Lung (tissue), 12 donors: ENCODE data around the gene IL1RL1. TPM values are rescaled to one million over a fixed set of nuclear protein-coding genes. Genes with fewer than 3 reads are reported as not detected.

Experiments used
- ATAC-seq: fragments of 200-7000 bp; cut with Tn5 transposase; one replicate; pipeline ENCODE4 v1.9.1; 2020; ENCODE audit warnings: moderate number of reproducible peaks; ENCODE audit not compliant: insufficient read depth, low FRiP score
- DNase-seq, 3 donors: peaks; one replicate each; pipeline ENCODE4 v3.0.0-alpha.2; 2013 to 2017
- H3K27ac ChIP-seq, 2 donors: one replicate each; pipeline ENCODE4 v1.5.1; 2013; ENCODE audit warnings: mild to moderate bottlenecking in 2 of 2, moderate library complexity in 2 of 2, control low read depth in 1 of 2, inconsistent platforms in 1 of 2, low read depth in 1 of 2, low read length in 1 of 2
- H3K27me3 ChIP-seq, 3 donors: one replicate each; pipeline ENCODE4 v1.5.1; 2013; ENCODE audit warnings: low read length in 2 of 3; ENCODE audit not compliant: control insufficient read depth in 3 of 3, insufficient read depth in 3 of 3
- H3K36me3 ChIP-seq, 4 donors: one replicate each; pipeline ENCODE4 v1.5.1; 2013; ENCODE audit warnings: low read length in 4 of 4, mild to moderate bottlenecking in 1 of 4, moderate library complexity in 1 of 4; ENCODE audit not compliant: control insufficient read depth in 4 of 4, insufficient read depth in 4 of 4
- H3K4me1 ChIP-seq, 5 donors: one replicate each; pipeline ENCODE4 v1.5.1; 2013; ENCODE audit warnings: low read length in 5 of 5, mild to moderate bottlenecking in 2 of 5, moderate library complexity in 1 of 5; ENCODE audit not compliant: control insufficient read depth in 5 of 5, insufficient read depth in 5 of 5
- H3K4me3 ChIP-seq: one replicate; pipeline ENCODE4 v1.5.1; 2013; ENCODE audit warnings: mild to moderate bottlenecking, control low read depth, moderate library complexity
- H3K9ac ChIP-seq, 2 donors: one replicate each; pipeline ENCODE4 v1.5.1; 2013; ENCODE audit warnings: low read length in 2 of 2, control low read depth in 1 of 2; ENCODE audit not compliant: insufficient read depth in 1 of 2
- H3K9me3 ChIP-seq, 4 donors: one replicate each; pipeline ENCODE4 v1.5.1; 2013; ENCODE audit warnings: low read length in 3 of 4, mild to moderate bottlenecking in 1 of 4, moderate library complexity in 1 of 4; ENCODE audit not compliant: control insufficient read depth in 4 of 4, insufficient read depth in 3 of 4
- CTCF ChIP-seq: IDR thresholded peaks from 2 replicates; pipeline ENCODE4 v1.5.1; 2012; ENCODE audit warnings: mild to moderate bottlenecking; ENCODE audit errors: control extremely low read depth, extremely low read depth
- WGBS, 2 donors: extraction: QIAGEN DNeasy Blood & Tissue Kit; methylation state at CpG; one replicate each; pipeline ENCODE4 v1.1.7; 2013; 5-methylcytosine and 5-hydroxymethylcytosine counted together
- polyA plus RNA-seq, 2 donors: library from polyadenylated mRNA; stranded (reverse); fragments of 200-250 nt; gene quantifications; one replicate each; pipeline ENCODE4 v1.2.1, GENCODE V29; 2013
- total RNA-seq, 2 donors: library from RNA; depleted of rRNA in 1 of 2; stranded (reverse); fragments of >200 nt in 1 of 2; gene quantifications; one replicate each; pipeline ENCODE4 v1.2.1, GENCODE V29; 2014 to 2021
- donor health status: control.
- donor health status: control.
- donor health status: Bipolar disorder and iron deficiency.
- donor health status: healthy.
- donor health status: DM: yes; HTN: yes; CAD: no.

Gene IL1RL1
- total and polyA plus RNA-seq, 4 donors: 1.5 to 383 (median 77.8) TPM

GRCh38 chr2:102315921-102316320, 4.6 kb downstream of the IL1RL1 start:
- DNase-seq: no peak
- no peaks in the 10 kb centered on the region for H3K36me3 ChIP-seq
- H3K4me3 ChIP-seq: no peak overlapping the region
- H3K9me3 ChIP-seq: peaks cover 0 to 1% (median 0%) of the 10 kb centered on the region in 4 donors
- TF ChIP-seq CTCF: no peak
- H3K4me1 ChIP-seq: peaks cover 0 to 1% (median 0%) of the 10 kb centered on the region in 5 donors
- whole genome bisulfite sequencing, 2 donors: 60 to 67% methylated on average over 2 of the region's 2 CpGs
- H3K27ac ChIP-seq: no peak overlapping the region
- no peak overlapping the region for H3K9ac ChIP-seq
- H3K27me3 ChIP-seq: no peaks in the 10 kb centered on the region
- ATAC-seq: no peak

DNA sequence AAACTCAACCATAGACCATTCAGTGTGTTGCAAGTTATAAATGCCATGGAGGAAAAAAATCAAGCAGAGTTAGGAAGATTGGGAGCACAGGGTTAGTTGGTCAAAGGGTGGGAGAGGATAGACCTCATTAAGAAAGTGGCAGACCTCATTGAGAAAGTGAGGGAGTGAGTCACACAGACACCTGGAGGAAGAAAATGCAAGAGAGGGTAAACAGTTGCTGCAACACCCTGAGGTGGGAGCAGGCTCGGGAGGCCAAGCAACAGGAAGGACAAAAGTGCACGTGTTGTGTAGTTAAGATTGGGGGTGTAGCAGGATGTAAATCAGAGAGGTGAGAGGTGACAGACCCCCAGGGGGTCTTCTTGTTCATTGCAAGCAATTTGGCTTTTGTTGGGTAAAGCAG, 6.4 kb downstream of the IL1RL1 start:
- H3K27ac ChIP-seq: no peak overlapping the region
- peaks cover 0 to 1% (median 0%) of the 10 kb centered on the region in 4 donors for H3K9me3 ChIP-seq
- H3K9ac ChIP-seq: no peak overlapping the region
- TF ChIP-seq CTCF: no peak
- no peaks in the 10 kb centered on the region for H3K4me1 ChIP-seq
- H3K27me3 ChIP-seq: no peaks in the 10 kb centered on the region
- H3K4me3 ChIP-seq: no peak overlapping the region
- no peak for ATAC-seq
- no peak for DNase-seq
- 18 to 19% methylated on average over 2 of the region's 2 CpGs for WGBS, 2 donors
- H3K36me3 ChIP-seq: no peaks in the 10 kb centered on the region

GRCh38 chr2:102318437-102318836, 7.1 kb downstream of the IL1RL1 start:
- Histone ChIP-seq H3K27ac (no peak overlapping the region), H3K9ac (no peak overlapping the region), H3K9me3 (peaks cover 0 to 1% (median 0%) of the 10 kb centered on the region in 4 donors), H3K4me1 (no peaks in the 10 kb centered on the region), H3K36me3 (no peaks in the 10 kb centered on the region), H3K27me3 (no peaks in the 10 kb centered on the region), H3K4me3 (no peak overlapping the region)
- no peak for DNase-seq
- ATAC-seq: no peak
- 94 to 100% methylated on average over 2 of the region's 2 CpGs for WGBS, 2 donors
- TF ChIP-seq CTCF: no peak
